Measurements from ENCODE around the gene PEX14.

PEX14 gene

DNA sequence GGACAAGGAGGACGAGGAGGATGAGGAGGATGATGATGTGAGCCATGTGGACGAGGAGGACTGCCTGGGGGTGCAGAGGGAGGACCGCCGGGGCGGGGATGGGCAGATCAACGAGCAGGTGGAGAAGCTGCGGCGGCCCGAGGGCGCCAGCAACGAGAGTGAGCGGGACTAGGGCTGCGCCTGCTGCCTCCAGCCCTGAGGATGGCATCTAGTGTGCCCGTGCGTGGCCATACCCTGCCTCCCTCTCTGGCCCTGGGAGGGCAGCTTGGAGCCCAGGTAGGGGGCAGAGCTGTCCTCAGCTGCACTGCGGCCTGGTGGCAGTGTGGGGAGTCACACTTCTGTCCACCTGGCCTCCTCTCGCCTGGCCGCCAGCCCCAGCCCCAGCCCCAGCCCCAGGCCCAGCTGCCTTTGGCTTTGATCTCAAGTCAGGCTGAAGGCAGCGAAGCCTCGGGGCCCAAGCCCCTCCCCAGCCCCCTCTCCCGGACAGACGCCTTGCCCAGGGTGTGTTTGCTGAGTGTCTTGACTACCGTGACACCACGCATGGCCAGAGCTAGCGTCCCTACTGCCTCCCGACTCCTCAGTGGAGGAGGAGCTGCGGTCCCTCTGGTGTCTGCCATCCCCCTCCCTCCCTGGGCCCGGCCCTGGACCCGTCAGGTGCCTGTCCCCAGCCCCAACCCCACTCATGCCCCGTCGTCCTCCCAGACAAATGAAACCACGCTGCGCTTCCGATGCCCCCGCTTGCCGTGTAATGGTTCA lies 155.2 kb downstream of the PEX14 start:
- in situ Hi-C loops (cut with MboI; ENCODE audit: low sequenced_read_pairs) = no loop called here

DNA sequence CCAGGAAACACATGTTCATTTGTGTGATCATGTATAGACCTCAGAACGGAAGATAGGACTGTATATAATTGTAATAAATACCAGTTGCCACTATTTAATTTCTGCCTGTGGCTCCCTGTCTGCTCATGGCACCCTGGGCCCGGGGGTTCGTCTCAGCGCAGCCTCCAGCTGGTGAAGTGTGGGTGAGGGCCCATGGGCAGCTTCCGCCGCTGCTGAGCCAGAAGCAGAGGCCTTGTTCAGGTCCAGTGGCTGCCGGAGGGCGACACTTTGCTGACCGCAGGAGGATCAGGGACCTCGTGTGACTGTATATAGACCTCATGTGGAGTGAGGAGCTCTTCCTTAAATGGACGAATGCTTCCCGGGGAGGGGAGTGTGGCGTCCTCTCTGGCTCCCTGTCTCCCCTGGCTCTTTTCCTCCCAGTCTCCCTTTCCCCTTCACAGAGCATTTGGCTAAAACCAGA lies 155.9 kb downstream of the PEX14 start:
- in situ Hi-C loops (cut with MboI; ENCODE audit: low sequenced_read_pairs) = no loop called here

DNA sequence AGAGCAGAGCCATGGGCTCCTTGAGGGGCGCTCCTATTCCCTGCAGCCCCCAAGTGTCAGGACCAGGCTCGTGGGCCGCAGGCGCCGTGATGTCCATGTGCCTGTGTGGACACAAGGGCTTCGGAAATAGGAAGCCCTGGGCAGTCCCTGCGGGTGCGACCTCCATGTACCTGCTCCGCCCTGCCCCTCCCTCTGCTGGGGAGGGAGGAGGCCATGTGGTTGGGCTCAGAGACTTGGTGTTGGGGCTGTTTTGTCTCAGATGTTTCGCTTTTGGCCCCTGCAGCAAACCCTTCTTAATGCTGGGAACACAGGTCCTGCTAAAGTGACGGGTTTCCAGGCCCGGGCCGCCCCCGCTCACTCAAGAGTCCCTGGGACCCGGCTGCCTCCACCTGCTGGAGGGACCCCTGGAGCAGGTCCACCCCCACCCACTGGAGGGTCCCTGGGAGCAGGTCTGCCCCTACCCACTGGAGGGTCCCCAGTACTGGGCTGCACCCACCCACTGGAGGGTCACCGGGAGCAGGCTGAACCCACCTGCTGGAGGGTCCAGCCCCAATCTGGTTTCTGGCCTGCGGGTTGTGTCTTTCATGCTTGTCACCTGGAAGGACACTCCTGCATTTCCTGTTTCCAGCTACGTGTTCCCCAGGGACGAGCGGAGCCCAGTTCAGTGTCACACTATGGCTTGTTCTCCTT lies 156.5 kb downstream of the PEX14 start:
- in situ Hi-C loops (cut with MboI; ENCODE audit: low sequenced_read_pairs) = no loop called here

DNA sequence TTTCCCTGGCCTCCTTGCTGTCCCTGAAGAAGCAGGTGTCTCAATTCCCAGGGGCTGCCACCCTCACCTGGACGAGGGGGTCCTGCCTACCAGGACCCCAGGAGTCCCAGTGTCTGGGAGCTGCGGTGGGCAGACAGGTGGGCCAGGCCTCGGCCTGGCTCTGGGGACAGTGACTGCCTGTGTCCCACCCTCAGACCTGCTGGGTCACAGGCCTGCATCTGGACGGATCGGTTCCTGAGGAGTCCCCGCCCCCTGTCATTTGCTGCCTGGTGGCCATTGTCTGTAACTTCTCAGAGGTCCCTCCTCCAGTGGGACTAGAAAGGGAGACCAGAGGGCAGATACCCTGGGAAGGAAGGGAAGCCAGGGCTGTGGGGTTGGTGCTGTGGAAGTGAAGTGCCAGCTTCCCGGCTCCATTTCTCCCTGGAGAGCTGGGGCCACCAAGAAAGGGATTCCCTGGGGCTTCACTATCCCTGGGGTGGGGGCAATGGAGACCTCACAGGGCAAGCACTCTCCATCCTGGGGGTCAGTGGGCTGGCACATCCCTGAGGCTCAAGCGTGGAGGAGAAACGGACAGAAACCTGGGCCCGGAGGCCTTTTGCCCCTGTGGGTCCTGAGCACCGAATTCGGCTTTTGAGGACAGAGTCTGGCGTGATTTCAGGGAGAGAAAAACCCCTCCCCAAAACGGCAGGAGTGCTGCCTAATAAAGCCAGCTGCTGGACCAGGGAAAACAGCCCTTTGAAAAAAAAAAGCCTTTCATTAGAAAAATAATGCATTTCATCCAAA lies 157.3 kb downstream of the PEX14 start:
- in situ Hi-C loops (cut with MboI; ENCODE audit: low sequenced_read_pairs) = no loop called here

DNA sequence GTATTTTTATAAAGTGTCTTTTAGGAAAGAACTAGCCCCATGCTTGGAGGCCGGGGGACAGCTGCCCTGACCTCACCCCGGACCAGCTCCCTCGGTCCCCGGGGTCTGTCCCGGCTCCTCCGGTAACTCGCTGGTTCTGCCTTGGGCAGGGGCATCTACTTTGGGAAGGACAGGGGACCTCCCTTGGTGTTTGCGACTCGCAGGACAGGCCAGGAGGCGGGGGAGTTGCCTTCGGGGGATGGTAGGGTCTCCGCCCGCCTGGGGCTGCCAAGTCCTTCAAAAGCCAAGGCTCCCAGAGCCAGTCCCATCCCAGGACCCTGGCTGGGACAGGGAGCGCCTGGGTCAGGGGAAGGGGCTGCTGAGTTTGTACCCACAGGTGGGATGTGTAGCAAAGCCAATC lies 157.9 kb downstream of the PEX14 start:
- in situ Hi-C loops (cut with MboI; ENCODE audit: low sequenced_read_pairs) = no loop called here

DNA sequence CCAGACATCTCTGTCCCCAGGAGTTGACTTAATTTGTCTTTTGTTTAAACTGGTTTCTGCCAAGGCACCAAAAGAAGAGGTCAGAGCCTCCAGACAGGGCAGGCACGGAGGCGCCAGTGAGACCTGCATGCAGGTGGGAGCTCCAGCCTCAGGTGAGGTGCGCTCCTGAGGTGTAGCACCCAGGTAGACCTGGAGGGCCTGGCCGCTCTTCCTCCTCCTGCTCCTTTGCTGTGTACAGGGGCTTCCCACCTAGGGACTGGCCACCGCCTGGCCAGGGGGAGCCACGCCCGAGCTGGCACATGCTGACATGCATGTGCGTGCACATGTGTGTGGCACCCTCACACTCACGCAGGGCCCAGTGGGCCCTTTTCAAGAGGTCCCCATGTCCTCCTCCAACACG lies 158.7 kb downstream of the PEX14 start:
- in situ Hi-C loops (cut with MboI; ENCODE audit: low sequenced_read_pairs) = no loop called here

DNA sequence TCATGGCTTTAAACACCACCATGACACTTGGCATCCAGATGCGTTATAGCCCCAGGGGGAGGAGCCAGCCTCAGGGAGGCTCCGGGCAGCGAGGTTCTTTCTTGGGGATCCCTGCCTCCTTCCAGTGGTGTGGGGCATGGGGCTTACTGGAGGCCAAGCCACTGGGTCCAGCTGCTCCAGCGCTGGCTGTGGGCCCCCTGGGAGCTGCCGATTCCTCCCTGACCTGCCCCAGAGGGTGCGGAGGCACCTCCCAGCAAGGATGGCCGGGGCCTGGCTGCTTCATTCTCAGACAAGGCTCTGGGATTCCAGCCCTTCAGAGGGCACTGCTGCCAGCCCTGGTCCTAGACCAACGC lies 159.3 kb downstream of the PEX14 start:
- in situ Hi-C loops (cut with MboI; ENCODE audit: low sequenced_read_pairs) = no loop called here

DNA sequence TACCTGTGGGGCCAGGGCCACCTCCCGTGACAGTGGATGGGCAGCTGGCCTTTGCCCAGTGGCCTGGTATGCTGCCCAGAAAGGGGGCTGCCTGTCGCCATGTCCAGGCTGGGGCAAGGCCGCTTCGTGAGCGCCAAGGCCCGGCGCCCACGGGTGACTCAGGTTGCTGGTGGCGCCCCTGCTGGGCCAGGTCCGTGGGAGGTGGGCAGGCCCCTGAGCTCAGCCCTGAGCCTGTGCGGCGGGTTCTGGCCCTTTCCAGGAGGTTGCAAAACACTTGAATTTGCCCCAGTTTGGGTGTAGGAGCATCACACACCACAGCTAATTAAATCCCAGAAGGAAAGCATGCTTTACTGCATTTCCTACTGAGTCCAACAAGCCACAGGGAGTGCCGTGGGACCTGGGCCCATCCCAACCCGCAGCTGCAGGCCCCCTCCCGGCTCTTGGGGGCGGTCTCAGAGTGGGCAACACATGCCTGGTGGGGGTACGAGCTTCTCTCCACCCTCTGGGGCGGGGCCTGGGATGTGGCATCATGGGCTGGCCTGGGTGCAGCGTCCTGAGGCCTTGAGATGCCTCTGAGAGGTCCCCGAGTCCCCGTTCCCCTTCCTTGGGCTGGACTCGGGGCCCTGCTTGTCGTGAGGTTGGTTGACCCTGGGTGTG lies 159.8 kb downstream of the PEX14 start:
- in situ Hi-C loops (cut with MboI; ENCODE audit: low sequenced_read_pairs) = no loop called here

DNA sequence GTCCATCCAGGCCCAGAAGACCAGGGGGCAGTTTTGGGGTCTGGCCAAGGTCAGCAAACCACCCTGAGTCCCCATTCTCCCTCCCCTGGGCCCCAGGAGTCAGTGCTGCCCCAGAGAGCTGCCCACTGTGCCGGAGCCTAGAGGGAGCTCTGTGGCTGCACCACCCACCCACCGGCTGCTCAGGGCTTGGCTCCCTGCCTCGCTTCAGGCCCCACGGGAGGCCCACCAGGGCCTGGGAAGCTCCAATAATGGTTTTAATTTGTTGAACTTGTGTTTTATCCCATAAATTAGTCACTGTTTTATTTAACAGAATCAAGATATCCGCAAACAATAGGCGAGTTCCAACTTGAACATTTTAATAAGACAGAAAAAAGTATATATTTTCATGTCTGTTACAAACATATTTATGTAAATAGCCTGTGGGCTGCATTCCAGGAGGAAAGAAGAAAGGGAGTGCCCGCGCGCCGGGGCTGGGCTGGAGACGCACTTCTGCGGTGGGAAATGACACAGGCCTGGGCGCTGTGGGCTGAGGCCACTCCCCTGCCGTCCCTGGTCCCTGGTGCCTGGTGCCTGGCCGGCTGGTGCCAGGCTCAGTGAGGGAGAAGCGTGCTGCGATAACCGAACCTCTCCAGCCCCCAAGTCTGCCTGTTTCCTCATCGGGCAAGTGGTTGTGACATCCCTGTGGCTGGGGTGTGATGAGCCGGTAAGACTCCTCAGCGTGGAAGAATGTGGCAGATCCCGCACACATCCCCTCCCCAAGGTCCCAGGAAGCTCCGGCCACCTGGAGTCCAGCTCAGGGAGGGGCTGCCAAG lies 160.5 kb downstream of the PEX14 start:
- in situ Hi-C loops (cut with MboI; ENCODE audit: low sequenced_read_pairs) = no loop called here

DNA sequence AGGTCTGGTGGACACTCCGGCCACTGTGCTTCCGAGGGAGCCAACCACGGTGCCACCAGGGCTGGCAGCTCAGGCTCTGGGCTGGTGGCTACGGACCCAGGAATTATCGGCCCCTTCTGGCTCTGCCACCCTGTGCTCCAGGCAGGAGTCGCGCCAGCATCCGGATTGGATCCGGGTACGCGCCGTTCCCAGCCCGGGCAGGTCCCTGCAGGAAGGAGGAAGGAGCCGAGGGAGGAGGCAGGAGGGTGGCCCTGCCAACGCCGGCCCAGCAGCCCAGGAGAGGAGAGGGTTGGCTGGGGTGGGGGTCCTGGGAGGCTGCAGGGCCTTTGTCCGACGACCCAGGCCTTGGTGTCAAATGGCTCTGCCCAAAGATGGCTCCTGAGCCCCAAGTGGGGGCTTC lies 161.2 kb downstream of the PEX14 start:
- in situ Hi-C loops (cut with MboI; ENCODE audit: low sequenced_read_pairs) = no loop called here

DNA sequence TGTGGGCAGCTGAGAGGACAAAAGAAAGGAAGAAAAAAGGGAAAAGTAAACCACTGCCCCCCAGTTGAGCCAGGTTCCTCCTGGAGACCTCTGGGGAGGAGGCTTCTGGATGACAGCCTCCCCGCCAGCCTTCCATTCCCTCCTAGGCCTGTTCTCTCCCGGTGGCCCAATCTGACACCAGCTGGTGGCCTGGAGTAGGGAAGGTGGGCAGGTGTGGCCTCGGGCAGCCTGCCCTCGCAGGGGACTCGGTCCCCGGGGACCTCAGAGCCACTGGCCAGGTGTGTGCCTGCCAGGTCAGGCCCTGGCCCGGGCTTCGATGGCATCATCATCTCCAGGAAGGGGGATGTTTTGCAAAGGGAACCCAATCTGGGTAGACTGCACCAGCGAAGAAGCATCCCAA lies 162.7 kb downstream of the PEX14 start:
- in situ Hi-C loops (cut with MboI; ENCODE audit: low sequenced_read_pairs) = no loop called here

DNA sequence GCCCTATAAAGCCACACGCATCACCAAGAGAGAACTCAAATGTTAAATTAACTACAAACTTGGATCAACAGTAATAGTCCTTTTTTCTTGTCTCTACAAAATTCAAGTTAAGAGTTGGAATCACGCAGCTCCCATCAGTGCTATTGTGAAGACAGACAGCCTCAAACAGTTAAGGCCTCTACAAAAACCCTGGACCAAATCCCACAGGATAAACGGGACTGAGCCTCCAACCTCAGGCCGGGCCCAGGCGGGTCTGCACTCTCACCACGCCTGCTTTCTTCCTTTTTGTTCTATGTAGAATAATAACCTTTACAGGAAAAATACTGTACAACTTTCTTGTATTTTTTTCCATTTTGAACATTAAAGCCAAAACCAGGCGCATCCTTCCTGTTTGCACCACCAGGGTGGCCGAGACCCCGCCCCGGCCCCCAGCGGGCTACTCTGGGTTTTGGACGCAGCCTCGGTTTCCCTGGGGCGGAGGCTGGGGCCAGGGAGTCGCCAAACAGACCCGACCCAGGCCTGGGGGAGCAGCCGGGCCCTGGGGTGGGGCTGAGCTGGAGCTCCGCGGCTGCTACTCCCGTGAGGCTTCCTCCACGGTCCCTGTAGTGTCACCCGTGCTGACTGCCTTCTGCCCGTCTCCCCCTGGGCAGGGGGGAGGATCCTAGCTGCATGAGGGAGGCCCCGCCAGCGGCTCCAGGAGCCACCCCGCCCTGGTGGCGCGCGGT lies 163.2 kb downstream of the PEX14 start:
- in situ Hi-C loops (cut with MboI; ENCODE audit: low sequenced_read_pairs) = no loop called here

DNA sequence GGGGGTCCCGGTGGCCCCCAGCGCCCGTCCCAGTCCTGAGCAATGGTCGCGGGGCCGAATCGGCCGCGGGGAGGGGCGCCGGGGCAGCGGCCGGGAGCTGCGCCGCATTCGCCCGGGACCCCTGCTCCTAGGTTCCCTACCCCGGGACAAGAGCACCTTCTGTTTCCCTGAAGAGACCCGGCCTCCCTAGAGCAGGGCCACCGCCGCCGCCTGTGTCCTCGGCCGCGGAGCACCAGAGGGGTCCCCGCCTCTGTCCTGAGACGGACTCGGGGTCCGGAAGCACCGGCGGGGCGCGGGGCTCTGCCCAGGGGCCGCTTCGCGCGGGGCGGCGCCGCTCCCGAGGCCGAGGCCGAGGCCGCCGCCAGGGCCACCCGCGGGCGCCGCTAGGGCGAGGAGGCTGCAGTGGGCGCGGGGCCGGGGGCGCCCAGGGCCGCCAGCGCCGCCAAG lies 163.8 kb downstream of the PEX14 start:
- in situ Hi-C loops (cut with MboI; ENCODE audit: low sequenced_read_pairs) = no loop called here

DNA sequence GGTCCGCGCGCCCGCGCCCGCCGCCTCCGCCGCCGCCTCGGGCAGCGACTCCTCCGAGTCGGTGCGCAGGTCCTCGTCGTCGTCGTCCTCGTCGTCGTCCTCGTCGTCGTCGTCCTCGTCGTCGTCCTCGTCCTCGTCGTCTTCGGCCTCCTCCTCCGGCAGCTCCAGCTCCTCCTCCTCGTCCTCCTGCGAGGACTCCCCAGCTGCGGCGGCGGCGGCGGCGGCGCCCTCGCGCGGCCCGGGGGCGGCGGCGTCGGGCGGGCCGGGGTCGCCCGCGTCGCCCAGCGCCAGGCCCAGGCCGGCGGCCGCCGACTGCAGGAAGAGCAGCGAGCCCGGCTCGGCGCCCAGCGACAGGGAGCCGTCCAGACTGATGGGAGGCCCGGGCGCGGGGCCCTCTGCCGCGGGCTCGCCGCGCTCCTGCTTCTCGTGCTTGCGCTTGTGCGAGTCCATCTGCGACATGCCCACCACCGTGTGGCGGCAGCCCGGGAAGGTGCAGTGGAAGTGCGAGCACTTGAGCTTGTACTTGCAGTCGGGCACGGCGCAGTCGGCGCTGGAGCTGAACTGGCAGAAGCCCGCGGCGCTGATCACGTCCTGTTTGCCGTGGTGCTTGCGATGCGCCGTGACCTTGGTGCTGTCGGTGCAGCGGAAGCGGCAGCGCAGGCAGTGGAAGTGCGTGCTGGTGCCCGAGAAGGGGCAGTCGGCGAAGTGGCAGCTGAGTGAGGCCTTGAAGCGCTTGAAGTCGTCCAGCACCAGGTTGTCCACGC lies 164.4 kb downstream of the PEX14 start:
- in situ Hi-C loops (cut with MboI; ENCODE audit: low sequenced_read_pairs) = no loop called here

DNA sequence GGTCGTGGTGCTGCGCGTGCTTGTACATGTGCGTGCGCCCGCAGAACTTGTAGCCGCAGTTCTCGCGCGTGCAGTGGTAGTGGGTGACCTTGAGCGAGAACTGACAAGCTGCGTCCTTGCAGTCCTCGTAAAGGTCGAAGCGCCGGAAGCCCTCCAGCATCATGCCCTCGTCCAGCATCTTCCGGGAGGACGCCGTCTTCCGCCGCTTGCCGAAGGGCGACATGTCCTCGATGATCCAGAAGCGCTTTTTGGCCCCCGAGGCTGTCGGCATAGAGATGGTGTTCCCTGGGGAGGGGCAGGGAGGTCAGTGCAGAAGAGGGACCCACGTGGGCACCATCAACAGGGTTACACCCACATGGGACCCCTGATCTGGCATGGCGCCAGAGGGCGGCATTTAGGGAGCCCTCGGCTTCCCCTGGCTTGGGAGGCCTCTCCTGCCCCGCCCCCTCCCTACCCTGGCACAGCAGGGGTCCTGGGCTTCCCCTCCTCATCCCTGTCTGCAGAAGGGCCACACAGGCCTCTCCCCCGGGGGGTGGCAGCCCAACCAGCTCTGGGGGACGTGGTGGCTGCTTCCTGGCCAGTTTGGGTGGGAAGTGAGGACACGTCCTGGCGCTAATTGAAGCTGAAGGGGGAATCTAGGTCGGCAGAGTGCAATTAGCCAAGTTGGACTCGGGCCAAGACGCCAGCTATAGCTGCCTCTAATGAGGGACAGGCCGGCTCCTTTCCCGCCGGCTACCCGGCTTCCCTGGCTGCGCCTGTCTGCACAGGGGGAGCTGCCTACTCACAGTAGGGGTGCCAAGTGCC lies 165.2 kb downstream of the PEX14 start:
- in situ Hi-C loops (cut with MboI; ENCODE audit: low sequenced_read_pairs) = no loop called here

DNA sequence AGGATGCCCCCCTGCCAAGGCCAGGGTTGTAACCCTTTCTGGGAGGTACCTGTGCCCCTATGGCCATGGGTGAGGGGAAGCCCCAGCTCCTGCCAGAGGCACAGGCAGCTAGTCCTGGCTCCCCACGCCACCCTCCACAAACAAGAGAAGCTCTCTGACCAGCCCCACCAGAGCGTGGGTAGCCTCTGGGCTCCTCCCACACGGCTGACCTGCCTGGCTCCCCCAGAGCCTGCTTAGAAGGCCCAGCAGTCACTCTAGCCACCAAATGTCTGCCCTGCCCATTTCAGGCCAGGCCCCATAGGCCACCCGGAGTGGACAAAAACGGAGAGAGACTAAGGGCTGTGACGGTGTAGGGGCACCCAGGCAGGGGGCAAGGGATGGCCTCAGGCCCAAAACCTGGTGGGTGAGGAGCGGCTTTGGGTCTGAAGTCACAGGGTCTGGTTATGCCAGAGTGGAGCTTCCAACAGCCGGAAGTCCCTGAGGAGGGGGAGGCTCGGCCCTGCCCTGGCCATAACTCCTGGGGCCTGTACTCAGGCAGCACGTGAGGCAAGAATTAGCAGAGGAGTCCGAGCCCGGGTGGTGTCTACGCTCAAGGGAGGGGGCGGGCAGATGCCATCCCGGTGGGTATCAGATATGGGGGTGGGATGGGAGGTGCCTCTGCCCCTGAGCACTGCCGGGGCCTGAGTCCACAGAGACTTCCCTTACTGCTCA lies 166.2 kb downstream of the PEX14 start:
- in situ Hi-C loops (cut with MboI; ENCODE audit: low sequenced_read_pairs) = no loop called here

DNA sequence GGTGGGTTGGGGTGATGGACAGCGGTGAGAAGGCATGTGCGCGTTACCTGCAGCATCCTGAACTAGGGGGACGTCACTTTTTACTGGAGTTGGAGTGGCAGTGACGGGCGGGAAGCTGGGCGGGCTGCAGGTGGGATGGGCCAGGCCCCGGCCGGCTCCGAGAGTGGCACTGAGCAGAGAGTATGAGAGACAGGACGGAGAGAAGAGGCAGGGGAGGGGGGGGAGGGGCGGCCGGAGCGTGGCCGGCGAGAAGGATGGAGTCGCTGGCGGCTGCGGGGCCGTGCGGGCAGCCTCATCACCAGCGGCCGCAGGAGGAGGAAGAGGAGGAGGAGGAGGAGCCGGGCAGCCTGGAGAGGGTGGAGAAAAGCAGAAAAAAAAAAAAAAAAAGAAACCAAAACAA lies 167.2 kb downstream of the PEX14 start:
- in situ Hi-C loops (cut with MboI; ENCODE audit: low sequenced_read_pairs) = no loop called here

All from HL-60/S4 (cell line).